HG03432 (cell line): Measurements from ENCODE around the gene VPS36.
"Not testable (repeated sequence)": the region's sequence is repeated elsewhere in the genome, so short reads cannot be mapped to it uniquely, and the experiment has no call there.

Source experiments
- ATAC-seq: cut with Tn5 transposase; IDR thresholded peaks from one replicate; pipeline ENCODE4 v1.9.1; 2021; ENCODE audit warnings: mild to moderate bottlenecking, moderate library complexity; ENCODE audit not compliant: unreplicated experiment

Gene VPS36, protein sequence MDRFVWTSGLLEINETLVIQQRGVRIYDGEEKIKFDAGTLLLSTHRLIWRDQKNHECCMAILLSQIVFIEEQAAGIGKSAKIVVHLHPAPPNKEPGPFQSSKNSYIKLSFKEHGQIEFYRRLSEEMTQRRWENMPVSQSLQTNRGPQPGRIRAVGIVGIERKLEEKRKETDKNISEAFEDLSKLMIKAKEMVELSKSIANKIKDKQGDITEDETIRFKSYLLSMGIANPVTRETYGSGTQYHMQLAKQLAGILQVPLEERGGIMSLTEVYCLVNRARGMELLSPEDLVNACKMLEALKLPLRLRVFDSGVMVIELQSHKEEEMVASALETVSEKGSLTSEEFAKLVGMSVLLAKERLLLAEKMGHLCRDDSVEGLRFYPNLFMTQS

DNA sequence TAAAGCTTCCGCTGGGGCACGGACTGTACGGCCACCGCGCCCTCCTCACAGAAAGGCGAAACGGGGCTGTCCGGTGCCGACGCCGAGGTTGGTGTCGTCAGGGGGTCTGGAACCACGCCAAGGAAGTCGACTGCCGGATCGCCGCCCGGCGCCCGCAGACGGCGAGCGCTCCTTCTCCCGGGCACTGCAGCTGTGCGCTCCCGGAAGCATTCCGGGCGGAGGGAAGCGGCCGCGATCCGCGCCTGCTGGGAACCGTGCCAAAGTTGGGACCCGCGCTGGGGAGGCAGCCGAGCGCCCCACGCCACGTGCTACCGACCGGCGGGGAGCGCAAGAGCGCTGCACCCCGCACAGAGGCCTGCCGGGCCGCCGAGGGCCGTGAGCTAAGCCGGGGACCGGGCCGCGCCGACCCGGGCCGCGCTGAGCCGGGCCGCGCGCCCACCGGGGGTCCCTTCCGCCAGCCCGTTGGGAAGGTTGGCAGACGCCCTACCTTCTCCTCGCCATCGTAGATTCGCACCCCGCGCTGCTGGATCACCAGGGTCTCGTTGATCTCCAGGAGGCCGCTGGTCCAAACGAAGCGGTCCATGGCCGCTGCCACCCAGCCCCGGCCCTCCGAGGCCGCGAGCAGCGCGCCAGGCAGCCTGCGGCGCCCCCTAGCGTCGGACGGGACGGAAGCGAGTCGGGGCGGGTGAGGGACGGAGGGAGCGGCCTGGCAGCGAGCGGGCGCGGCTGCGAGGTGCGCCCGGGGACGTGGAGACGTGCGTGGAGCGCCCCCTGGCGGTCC lies at the start of gene VPS36:
TSS of gene VPS36 (minus strand) at position 623 of the 781 bp plus-strand sequence. CDS start at position 583, 40 bp downstream.
- peak; percentile 76 for ATAC-seq

DNA sequence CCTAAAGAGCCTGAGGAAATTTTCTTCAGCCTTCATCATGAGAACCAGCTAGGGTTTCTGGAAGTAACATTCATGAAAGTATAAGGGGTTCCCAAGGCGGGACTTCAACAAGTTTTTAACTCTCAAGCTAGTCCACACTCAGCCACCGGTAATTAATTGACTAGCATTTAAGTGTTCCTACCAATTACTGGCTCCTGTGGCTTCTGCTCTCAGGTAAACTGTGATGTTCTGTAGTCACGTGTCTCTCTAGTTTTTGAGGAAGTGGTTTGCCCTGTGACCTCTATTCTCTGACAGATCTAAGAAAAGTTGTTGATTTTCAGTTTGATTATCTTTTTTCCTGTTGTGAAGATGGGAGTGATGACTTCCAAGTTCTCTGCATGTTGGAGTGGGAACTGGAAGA lies 47.5 kb upstream of the VPS36 start:
- ATAC-seq, result peak; percentile 61

DNA sequence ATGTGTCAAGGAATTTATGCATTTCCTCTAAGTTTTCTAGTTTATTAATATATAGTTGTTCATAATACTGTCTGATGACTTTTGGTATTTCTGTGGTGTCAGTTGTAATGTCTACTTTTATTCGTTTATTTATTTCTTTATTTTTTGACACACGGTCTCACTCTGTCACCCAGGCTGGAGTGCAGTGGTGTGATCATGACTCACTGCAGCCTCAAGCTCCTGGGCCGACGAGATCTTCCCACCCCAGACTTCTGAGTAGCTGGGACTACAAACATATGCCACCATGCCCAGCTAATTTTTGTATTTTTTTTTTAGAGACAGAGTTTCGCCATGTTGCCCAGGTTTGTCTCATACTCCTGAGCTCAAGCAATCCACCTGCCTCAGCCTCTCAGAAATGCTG lies 43.8 kb upstream of the VPS36 start:
- ATAC-seq, result not testable (repeated sequence)

DNA sequence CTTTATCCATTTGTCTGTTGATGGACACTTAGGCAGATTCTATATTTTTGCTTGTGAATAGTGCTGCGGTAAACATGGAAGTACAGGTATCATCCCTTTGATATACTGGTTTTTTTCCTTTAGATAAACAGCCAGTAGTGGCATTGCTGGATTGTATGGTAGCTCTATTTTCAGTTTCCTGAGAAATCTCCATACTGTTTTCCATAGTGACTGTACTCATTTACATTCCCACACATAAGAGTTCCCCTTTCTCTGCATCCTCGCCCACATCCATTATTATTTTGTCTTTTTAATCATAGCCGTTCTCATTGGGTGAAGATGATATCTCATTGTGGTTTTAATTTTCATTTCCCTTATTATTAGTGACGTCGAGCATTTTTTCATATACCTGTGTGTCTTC lies 40.6 kb upstream of the VPS36 start:
- not testable (repeated sequence) for ATAC-seq

DNA sequence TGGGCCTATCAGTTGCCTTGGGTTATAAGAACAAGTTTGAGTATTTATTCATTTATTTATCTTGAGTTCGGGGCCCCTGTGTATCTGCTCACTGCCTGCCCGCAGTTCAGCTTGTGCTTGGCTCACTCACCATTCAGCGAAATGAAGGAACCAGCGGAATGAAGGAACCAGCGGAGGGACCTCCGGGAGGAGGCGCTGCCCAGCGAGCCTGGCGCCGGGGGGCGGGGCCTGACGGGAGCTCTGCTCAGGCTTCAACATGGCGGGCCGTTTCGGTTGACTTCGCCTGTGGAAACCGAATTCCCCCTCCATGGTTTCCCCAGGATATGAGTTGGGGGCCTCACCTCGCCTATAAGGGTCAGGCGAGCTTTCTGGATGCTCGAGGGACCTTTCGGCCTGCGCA lies 38.3 kb upstream of the VPS36 start:
- ATAC-seq, result not testable (repeated sequence)

DNA sequence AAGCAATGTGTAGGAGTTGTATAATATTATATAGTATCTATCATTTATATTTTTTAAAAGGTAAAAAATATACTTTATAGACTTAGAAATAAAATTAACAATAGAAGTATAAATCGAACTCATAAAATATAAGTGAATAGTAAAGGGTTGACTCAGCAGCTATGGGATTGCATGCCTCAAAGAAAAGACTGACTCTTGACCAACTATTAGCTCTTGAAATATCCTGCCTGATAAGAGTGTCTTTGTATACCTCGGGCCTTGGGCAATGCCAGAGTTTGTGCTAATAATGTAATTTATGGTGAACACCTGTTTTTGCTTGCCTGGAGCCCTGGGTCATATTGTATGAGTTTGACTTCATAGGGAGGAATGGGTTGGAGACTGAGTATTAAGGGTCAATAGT lies 36.6 kb upstream of the VPS36 start:
- ATAC-seq, result not testable (repeated sequence)

DNA sequence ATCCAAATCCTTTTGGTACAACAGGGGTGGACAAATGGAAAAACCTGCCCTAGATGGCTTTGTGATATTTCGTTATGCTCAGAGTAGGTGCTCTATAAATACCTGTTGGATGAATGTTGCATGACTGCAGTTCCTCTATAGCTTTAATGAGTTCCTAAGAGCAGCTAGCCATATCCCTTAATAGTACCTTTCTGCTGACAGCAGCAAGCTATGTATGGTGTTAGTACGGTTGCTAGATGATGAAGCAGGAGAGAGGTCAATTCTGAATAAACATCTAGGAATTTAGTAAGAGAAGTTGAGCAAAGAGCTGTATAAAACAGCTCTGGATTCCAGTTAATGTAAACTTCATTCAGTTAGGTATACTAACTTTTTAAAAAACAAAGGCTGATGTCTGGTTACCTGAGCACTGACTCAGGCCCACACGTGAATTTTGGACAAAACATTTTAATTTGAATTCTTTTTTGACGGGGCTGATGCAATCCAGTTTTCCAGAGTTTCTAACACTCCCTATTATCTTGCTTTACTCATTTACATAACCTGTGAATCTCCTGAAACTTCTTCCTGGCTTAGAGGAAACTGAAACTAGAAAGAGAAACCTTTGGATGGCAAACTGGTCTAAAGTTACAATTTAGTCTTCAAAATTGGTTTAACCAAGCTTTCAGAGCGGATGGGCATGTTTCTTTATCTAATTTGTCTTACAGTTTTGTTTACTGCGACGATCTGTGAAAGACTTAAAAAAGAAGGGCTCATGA lies 30.4 kb upstream of the VPS36 start:
- not testable (repeated sequence) for ATAC-seq

DNA sequence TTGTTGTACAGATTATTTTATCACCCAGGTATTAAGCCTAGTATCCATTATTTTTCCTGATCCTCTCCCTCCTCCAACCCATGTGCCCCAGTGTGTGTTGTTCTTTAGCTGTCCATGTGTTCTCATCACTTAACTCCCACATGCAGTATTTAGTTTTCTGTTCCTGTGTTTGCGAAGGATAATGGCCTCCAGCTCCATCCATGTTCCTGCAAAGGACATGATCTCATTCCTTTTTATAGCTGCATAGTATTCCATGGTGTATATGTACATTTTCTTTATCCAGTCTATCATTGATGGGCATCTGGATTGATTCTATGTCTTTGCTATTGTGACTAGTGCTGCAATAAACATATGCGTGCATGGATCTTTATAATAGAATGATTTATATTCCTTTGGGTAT lies 18.1 kb upstream of the VPS36 start:
- not testable (repeated sequence) for ATAC-seq

DNA sequence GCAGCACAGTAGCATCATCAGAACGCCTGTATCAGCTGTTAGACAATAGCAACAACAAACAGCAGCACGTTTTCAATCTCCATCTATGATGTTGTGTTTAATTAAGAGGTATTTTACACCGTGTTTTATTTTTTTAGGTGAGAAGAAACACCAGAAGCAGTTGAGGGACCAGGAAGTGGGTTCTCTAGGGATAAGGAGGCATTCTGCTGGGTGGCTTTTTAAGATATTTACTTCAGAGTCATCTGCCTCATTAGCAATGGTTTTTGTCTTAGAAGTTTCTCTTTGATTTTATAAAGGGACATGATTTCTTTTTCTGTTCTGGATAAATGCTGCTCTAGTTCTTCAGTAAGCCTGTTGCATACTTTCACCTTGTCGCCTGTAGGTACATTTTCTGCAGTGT lies 13.1 kb upstream of the VPS36 start:
- ATAC-seq, result no peak

DNA sequence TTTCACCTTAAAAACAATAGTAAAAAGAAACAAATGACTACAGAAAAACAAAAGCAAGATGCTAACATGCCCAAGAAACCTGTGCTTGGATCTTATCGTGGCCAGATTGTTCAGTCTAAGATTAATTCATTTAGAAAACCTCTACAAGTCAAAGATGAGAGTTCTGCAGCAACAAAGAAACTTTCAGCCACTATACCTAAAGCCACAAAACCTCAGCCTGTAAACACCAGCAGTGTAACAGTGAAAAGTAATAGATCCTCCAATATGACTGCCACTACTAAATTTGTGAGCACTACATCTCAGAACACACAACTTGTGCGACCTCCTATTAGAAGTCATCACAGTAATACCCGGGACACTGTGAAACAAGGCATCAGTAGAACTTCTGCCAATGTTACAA lies 10.8 kb upstream of the VPS36 start:
- ATAC-seq, result no peak

DNA sequence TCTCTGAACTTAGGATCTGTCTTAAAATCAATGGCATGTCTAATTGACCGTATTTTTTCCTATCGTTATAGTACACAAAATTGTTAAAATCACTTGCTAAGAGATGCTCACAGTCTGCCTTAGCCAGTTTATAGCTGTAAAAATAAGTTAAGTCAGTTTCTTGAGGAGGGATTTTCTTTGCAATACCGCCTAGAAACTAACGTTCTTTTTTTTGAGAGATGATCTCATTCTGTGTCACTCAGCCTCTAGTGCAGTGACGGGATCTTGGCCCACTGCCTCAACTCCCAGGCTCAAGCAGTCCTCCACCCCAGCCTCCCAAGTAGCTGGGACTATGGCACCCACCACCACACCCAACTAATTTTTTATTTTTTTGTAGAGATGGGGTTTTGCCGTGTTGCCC lies 9.2 kb upstream of the VPS36 start:
- ATAC-seq, result no peak

DNA sequence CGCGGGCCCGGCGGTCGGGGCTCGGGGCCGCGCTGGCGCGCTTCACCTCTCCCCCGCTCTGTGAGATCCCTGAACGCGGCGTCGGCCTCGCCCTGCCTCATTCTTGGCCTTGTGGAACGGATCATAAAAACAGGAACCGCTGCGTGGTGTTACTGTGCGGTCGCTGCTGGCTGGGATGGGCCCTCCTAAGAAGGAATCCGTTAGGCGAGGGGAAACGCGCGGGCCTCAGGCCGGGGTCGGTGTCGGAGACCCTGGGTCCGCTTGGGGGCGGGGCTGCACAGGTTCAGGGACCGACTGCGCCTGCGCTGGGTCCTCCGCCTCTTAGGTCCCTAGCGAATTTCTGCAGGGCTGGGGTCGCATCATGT lies 5.2 kb upstream of the VPS36 start:
- peak; percentile 35 for ATAC-seq

DNA sequence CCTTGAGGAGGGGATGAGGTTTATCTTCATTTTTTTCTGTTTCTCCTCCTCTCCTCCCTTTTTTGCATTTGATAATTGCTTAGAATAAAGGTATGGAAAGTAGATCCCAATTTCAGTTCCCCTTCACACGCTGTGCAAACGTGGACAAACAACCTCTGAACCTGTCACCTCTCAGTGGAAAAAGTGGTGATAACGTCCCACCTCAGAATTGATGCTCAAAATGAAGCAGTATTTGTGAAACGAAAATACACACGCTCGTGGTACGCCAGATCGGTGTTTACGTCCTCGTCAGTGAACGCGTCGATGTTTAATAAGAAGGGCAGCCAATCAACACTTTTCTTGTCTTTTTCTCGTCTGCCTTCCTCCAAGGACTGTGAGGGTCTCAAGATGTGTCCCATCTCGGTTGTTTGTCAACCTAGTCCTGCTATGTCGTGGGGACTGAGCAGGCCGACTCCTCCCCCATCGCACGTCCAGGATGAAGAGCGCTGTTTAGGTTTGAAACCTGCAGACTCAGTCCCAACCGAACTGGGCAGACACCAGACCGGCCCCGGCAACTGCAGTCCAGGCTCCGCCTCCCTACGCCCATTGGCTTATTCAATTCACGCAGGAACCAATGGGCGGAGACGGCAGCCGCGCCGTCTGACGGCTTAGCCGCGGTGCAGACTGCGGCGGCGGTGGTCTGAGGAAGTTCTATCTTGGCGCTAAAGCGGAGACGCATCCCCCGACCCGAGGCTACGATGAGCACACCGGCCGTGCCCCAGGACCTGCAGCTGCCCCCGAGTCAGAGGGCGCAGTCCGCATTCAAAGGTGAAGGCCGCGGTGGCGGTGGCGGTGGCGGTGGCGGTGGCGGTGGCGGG lies 4.6 kb upstream of the VPS36 start, which contains the start of gene CKAP2:
TSS of gene CKAP2 (plus strand) at position 659 of the 857 bp plus-strand sequence. CDS start at position 738, 79 bp downstream.
- ATAC-seq, result peak; percentile 80

DNA sequence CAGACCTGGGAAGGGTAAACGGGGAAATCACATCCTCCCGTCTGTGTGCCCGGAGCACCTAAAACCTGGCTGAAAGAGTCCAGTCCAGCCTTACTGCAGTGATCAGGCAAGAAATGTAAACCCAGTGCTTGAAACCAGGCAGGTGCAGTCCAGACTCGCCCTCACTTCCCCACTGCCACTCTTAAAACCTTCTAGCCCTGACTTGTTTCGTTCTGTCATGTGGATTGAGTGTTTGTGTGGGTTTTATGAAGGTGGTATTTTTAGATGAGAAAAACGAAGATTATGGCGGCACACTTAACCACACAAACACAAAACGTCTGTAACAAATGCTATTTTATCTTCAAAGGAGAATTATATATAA lies 4.0 kb upstream of the VPS36 start:
- peak; percentile 28 for ATAC-seq

DNA sequence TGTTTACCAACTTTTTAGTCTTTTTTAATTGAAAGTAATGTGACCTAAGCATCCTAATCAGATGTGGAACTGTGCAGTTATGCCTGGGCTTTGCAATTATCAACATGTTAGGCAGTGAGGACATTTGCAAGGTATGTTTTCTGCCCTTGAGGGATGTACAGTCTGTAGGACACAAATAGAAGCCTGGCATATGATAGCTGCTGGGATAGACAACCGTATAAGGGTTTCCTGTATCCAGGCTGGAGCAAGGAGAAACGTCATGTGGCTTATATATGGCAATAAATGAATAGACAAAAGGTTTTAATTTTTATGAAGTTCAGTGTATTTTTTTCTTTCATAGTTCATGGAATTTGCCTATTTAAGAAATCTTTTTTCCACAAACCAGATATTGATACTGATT lies 2.0 kb upstream of the VPS36 start:
- ATAC-seq, result no peak

DNA sequence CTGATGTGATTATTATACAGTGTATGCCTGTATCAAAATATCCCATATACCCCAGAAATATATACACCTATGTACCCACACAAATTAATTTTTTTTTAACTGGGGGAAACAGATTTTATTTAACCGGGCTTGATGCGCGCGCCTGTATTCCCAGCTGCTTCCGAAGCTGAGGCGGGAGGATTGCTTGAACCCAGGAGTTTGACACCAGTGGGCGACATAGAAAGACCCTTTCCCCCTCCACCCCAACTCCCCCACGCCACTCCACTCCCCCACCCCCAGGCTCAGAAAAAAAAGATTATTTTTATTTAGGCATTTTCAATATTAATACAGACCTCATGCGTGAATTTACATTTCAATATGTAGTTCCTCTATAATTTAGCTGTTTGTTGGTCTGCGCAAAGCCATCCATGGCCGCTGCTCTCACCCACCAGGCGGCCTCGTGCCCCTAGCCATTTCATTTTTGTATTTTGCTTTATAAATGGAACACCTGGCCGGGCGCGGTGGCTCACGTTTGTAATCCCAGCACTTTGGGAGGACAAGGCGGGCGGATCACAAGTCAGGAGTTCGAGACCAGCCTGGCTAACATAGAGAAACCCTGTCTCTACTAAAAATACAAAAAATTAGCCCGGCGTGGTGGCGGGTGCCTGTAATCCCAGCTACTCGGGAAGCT lies 836 bp upstream of the VPS36 start:
- no peak for ATAC-seq

DNA sequence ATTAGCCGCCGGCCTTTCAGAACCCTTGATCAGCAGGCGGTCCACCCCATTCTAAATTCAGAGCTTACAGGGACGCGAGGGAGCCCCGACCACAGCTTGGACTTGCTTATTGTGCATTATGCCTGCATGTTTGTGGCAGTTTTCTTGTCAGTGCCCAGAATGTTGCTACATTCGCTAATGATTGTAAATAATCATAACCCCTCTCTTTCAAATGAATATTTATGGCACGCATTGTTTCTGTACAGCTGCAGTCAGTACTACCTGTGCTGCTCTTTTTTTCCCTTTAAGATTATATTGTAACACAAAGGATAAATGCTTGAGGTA lies 321 bp upstream of the VPS36 start:
- ATAC-seq, result no peak

DNA sequence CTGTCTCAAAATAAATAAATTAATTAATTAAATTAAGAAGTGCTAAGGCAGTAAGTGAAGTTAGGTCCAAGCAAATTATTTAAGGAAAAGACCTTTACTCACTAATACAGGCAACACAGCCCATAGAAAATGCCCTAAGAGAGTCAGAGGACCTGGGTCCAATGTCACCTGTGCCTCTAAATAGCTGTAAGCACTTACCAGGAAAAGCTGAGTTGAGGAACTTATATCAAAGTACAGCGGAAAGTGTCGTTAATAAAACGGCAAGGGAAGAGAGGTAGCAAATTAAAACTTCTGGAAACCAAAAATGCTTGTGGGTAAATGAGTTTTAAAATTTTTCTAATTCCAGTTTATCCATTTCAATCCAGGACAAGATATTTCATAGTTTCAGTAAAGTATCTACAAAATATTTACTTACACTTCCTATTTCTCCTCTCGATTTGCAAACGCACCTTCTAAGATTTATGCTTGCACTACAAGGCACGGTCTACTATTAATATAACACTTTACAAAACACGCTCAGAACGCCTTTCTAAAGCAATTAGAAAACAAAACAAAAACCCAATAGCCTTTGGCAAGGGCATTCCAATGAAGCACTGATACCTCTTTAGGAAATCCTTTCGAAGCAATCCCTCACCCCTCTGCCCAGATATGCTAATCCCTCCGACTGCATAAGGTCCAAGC lies 963 bp downstream of the VPS36 start:
- ATAC-seq, result no peak

DNA sequence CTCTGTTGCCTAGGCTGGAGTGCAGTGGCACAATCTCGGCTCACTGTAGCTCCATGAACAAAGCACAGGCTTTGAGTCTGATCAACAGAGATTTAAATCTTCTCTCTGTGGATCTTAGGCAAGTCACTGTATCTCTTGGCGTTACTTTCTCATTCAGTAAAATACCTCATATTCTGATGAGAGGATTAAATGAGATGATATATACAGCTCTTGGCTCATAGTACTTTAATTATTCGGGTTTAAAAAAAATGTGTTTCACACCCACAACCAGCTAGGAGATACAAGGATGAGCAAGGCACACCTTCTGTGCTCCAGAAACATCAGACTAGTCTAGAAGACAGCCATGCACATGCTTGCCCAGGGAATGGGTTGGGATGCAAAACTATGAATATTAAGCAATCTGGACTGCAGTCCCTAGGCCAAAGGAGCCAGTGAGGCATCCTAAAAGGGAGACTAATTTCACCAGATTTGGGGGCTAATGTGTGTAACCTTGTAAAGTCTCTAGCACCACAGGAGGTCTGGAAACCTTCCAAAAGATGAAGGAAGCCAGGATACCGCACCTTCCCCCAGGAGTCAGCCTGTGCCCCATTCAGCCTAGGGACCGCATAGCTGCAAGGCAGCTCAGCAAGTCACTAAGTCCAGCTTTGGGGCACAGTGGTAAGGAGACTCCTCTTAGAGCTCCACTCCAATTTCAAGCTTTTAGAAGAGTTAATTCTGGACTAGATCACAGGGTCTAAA lies 2.5 kb downstream of the VPS36 start:
- ATAC-seq, result no peak
